HT-29 (cell line): ENCODE measurements around the gene COPA. TPM values are rescaled to one million over a fixed set of nuclear protein-coding genes. Genes with fewer than 3 reads are reported as not detected.

Source experiments
- small RNA-seq: library from RNA; depleted of rRNA; stranded (forward); fragments of <200 nt; gene quantifications from one replicate; pipeline ENCODE3, GENCODE V24; 2014
- total RNA-seq: library from RNA; depleted of rRNA; stranded (reverse); fragments of >200 nt; shearing (Covaris generic); gene quantifications from 2 replicates; pipeline ENCODE4 v1.2.3, GENCODE V29; 2014; rRNA removed

COPA gene
- total RNA-seq, 1 experiment from 2014 or later = 73.9 TPM

Small RNA genes lying within 50 kb of the gene (small RNA-seq; reads per million reads assigned to genes)
- gene RF00019 (not detected), gene RNU4-42P (not detected)

Other genes starting within 250 kb of the COPA start
- gene IGSF8, start 244.6 kb downstream of the COPA start, total RNA-seq = 21.9 and 24.7 TPM in 2 replicates
- not detected in 2 replicates for gene ATP1A2, start 227.5 kb downstream of the COPA start, total RNA-seq
- not detected in 2 replicates for gene ATP1A4, start 191.6 kb downstream of the COPA start, total RNA-seq
- gene CASQ1, start 152.7 kb downstream of the COPA start, total RNA-seq = not detected in 2 replicates
- gene PEA15, start 137.9 kb downstream of the COPA start, total RNA-seq = 31.6 and 38.7 TPM in 2 replicates
- 54.1 and 69.3 TPM in 2 replicates for gene DCAF8, start 80.7 kb downstream of the COPA start, total RNA-seq
- 19.5 and 28.1 TPM in 2 replicates for gene PEX19, start 58.1 kb downstream of the COPA start, total RNA-seq
- 26.0 and 30.9 TPM in 2 replicates for gene NCSTN, start 133 bp upstream of the COPA start, total RNA-seq
- gene NHLH1, start 23.8 kb upstream of the COPA start, total RNA-seq = not detected in 2 replicates
- gene VANGL2, start 57.3 kb upstream of the COPA start, total RNA-seq = 1.5 and 1.6 TPM in 2 replicates
- gene SLAMF6, start 180.0 kb upstream of the COPA start, total RNA-seq = not detected in 2 replicates
- not detected in 2 replicates for gene CD84, start 236.2 kb upstream of the COPA start, total RNA-seq